ENCODE results near the gene AHCYL2.

The AHCYL2 gene

DNA sequence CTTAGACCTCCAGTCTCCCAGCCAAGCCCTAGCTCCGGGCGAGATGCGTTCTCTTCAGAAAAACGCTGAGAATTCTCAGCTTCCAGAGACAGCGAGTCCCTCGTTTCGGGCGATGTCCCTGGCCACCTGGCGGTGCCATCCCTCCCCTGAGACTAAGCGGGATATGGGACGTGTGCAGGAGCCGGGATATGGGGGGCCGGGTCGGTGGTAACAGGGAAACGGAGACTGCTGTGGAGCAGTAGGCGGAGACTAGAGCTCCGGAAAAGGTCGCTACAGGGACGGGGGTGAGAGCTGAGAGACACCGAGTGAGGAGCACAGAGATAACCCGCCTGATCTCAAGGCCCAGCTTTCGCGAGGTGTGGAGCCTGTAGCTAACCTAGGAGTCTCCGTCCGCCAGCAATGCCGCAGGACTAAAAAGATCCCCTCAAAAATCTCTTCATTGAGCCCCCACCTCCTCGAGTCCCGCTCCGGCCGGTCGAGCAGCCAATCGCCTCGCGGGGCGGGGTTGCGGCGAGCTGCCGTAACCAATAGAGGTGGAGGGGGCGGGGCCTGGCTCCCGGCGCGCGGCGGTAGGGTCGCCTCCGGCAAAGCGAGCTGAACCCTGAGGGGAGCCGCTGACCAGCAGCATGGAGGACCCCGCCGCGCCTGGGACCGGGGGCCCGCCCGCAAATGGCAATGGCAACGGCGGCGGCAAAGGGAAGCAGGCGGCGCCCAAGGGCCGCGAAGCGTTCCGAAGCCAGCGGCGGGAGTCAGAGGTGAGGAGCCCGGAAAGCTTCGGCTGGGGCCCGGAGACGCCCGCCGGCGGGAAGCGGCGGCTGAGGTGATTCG lies 209.2 kb downstream of the AHCYL2 start, which contains the start of gene STRIP2:
STRIP2 (plus strand) TSS at position 586 of the 828 bp plus-strand sequence; CDS start at position 627, 41 bp downstream.
- TF ChIP-seq, protein P1, sequence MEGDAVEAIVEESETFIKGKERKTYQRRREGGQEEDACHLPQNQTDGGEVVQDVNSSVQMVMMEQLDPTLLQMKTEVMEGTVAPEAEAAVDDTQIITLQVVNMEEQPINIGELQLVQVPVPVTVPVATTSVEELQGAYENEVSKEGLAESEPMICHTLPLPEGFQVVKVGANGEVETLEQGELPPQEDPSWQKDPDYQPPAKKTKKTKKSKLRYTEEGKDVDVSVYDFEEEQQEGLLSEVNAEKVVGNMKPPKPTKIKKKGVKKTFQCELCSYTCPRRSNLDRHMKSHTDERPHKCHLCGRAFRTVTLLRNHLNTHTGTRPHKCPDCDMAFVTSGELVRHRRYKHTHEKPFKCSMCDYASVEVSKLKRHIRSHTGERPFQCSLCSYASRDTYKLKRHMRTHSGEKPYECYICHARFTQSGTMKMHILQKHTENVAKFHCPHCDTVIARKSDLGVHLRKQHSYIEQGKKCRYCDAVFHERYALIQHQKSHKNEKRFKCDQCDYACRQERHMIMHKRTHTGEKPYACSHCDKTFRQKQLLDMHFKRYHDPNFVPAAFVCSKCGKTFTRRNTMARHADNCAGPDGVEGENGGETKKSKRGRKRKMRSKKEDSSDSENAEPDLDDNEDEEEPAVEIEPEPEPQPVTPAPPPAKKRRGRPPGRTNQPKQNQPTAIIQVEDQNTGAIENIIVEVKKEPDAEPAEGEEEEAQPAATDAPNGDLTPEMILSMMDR (IDR thresholded peaks at IDR 0.05; ENCODE audit: borderline replicate concordance, control extremely low read depth, extremely low read depth, insufficient read depth, missing control alignments), result no peak
- in situ Hi-C loops (cut with MboI; ENCODE audit: low sequenced_read_pairs, unreplicated experiment), result no loop called here
- peak; percentile 95 for DNase-seq (ENCODE audit: low spot score)

DNA sequence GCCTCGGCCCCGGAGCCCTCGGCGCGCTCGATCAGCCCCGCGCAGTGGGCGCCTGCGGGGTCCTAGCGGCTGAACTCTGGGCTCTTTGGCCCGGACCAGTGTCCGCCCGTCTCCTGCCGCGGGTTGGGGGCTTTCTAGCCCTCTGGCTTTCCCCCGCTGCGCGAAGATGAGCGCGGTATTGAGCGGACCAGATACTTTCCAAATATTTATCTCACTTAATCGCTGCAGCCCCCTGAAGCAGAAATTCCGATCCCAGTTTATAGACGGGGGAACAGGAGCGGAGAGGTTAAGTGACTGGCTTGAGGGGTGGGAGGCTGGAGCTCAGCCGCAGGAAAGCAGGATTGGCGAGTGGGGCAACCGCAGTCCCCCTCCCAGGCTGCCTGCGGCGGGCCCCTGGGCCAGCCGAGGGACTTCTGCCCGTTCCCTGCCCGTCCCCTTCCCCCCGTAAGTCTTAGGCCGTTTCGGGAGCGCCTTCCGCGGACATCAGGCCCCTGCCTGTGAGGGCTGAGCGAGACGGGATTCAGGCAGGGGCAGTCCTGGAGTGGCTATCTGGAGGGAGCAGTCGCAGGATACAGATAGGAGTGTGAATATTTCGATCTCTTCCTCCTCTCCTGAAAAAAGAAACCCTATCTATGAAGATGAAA lies 210.0 kb downstream of the AHCYL2 start:
- TF ChIP-seq, protein P1 (IDR thresholded peaks at IDR 0.05; ENCODE audit: borderline replicate concordance, control extremely low read depth, extremely low read depth, insufficient read depth, missing control alignments), result no peak
- in situ Hi-C loops (cut with MboI; ENCODE audit: low sequenced_read_pairs, unreplicated experiment), result no loop called here
- DNase-seq (ENCODE audit: low spot score), result peak; percentile 43

DNA sequence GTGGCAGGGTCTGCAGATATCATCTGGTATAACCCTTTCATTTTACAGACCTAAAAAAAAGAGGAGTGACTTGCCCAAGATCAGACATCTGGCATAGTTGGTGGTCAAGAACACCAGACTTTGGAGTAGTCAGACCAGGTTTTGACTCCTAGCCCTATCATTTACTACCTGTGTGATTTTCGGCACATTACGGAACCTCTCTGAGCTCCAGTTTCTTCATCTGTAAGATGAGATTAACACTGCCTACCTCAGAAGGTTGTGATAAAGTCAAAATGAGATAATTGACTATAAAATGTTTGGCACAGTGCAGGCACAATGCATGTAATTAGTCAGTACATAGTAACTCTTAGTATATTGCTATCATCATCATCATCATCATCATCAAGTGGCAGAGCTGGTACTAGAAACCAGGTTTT lies 210.6 kb downstream of the AHCYL2 start:
- no peak for DNase-seq (ENCODE audit: low spot score)
- TF ChIP-seq, protein P1 (IDR thresholded peaks at IDR 0.05; ENCODE audit: borderline replicate concordance, control extremely low read depth, extremely low read depth, insufficient read depth, missing control alignments), result no peak
- in situ Hi-C loops (cut with MboI; ENCODE audit: low sequenced_read_pairs, unreplicated experiment), result no loop called here

DNA sequence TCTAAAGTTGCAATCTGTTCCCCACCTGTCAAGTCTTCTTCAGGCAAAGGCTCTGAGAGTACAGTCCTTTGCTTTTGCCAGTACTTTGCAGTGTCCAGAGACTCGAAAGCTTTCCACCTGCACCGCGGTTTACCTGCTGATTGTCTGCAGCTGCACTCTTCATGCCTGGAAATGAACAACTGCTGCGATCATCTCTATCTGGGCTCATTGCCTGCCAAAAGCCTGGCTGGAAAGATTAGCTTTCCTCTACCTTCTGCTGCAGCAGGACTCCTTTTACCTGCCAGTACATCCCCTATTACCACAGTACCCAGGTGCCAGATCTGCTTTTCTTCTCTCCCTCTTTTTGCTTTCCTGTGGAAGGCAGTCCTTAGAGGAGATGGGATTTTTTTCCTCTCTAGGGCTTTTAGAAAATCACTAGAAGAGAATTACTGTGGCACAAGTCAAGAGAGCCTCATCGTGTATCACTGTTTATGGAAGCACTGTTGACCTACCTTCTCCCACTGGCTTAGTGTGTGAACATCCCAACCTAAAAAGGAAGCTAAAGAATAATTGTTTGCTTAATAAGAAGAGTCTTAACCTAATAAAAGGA lies 211.6 kb downstream of the AHCYL2 start:
- in situ Hi-C loops (cut with MboI; ENCODE audit: low sequenced_read_pairs, unreplicated experiment), result no loop called here
- TF ChIP-seq, protein P1 (IDR thresholded peaks at IDR 0.05; ENCODE audit: borderline replicate concordance, control extremely low read depth, extremely low read depth, insufficient read depth, missing control alignments), result no peak
- no peak for DNase-seq (ENCODE audit: low spot score)

DNA sequence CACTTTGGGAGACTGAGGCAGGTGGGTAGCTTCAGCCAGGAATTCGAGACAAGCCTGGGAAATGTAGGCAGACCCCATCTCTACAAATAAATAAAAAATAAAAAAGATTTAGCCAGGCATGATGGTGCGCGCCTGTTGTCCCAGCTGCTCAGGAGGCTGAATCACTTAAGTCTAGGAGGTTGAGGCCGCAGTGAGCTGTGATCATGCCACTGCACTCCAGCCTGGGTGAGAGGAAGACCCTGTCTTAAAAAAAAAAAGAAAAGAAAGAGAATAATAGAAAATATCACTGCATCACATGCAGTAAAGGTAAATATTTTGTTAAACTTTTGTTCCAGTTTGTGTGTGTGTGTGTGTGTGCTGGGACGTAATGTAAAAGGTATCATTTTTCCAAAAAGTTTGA lies 212.4 kb downstream of the AHCYL2 start:
- TF ChIP-seq, protein P1 (IDR thresholded peaks at IDR 0.05; ENCODE audit: borderline replicate concordance, control extremely low read depth, extremely low read depth, insufficient read depth, missing control alignments), result no peak
- in situ Hi-C loops (cut with MboI; ENCODE audit: low sequenced_read_pairs, unreplicated experiment), result no loop called here
- DNase-seq (ENCODE audit: low spot score), result no peak

DNA sequence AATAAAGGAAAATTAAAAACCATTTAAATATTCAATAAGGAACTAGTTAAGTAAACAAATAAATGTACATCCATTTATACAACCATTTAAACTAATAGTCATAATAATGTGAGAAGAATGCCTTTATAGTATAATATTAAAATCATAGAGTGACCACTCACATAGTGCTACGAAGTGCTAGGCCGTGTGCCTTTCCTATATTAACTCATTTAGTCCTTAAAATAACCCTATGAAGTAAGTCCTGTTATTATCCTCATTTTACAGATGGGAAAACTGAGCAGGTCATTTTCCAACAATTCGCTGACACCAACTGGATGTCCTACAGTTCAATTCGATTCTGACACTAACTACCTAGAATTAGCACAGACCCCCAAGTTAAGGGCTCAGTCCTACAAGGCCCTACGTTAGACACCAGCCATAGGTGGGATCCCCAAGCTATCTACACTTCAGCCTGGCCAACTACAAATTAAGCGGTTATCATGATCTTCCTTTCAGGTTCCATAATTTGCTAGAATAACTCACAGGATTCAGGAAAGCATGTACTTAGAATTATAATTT lies 213.5 kb downstream of the AHCYL2 start:
- in situ Hi-C loops (cut with MboI; ENCODE audit: low sequenced_read_pairs, unreplicated experiment), result no loop called here
- DNase-seq (ENCODE audit: low spot score), result no peak
- TF ChIP-seq, protein P1 (IDR thresholded peaks at IDR 0.05; ENCODE audit: borderline replicate concordance, control extremely low read depth, extremely low read depth, insufficient read depth, missing control alignments), result no peak
